ENCODE results near the gene ARFIP1.
A peak's percentile ranks its signal among the peaks of the same experiment; 100 is the strongest.

Gene ARFIP1

DNA sequence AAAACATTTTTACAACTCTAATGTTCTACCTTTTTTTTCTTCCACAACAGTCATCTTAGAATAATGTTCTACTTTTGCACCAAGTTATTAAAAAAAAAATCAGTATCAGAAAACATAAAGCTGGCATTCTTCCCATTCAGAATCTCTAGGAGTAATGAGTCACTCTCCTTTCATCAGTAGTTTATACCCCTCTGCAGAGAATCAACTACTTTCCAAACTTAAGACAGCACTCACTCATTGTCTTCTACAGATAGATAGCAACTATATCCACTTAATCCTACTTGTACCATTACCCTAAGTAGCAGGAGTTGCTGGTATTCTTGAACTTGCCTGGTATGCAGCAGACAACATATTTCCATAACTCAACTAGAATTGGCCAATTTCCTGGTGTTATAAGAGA, 3.4 kb upstream of the ARFIP1 start:
- peaks cover 17% of the 10 kb centered on the region for H3K4me1 Mint-ChIP-seq (ENCODE audit: low read depth)
- peaks cover 3% of the 10 kb centered on the region for H3K27me3 Mint-ChIP-seq
- H3K9me3 Mint-ChIP-seq (ENCODE audit: low read depth): no peaks in the 10 kb centered on the region
- H3K36me3 Mint-ChIP-seq: no peaks in the 10 kb centered on the region
- H3K4me3 Mint-ChIP-seq: no peak overlapping the region
- no peak overlapping the region for H3K27ac Mint-ChIP-seq

DNA sequence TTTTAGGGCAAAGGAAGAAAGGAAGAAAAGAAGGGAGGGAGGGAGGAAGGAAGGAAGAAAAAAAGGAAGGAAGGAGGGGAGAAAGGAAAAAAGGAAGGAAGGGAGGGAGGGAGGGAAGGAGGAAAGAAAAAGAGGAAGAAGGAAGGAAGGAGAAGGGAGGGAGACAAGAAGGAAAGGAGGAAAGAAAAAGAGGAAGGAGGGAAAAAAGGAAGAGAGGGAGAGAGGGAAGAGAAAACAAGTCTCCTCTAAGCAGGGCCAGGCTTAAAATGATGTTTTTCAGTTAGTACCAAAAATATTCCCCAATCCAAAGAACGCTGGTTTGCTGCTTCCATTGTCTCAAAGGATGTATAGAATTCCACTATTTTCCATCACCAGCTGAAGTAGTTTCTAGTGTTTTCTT, 2.3 kb upstream of the ARFIP1 start:
- no peak overlapping the region for H3K27ac Mint-ChIP-seq
- H3K36me3 Mint-ChIP-seq: no peaks in the 10 kb centered on the region
- H3K4me3 Mint-ChIP-seq: no peak overlapping the region
- peaks cover 28% of the 10 kb centered on the region for H3K4me1 Mint-ChIP-seq (ENCODE audit: low read depth)
- H3K27me3 Mint-ChIP-seq: peaks cover 3% of the 10 kb centered on the region
- H3K9me3 Mint-ChIP-seq (ENCODE audit: low read depth): no peaks in the 10 kb centered on the region

DNA sequence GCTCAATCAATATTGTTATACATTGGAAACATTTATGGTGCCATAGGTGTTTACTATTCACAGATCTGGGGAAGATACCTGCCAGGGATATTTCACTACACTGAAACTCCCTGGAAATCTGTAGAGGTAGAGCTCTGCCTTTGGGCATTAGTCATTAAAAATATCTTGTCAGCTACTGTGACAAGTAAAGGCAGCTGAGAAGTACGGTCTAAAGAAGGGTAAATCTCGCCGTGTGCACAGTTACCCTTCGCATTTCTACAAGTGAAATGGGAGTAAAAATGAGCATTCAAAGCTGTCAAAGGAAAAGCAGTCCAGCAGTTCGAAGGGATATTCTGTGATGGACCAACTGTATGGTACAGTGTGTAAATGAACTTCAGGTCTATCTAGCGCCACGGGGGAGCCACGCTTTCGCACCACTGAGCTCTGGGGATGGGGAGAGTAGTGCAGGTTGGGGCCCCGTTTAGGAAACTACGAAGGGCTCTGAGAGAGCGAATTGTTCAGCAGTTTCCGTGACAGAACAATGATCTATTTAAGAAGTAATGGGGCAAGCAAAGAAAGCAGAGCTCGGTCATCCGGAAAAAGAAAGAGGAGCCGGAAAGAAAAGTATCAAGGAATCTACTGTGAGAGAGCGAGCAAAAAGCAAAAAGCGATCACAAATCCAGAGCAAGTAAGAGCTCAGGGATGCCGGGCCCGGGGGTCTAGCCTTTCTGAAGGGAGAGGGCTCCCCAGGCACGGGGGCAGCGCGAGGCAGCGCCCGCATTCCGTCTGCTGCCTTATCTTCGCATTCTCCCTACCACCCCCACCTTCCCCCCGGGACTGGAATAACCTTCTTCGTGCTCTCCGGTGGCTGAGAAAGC, 870 bp upstream of the ARFIP1 start:
- Mint-ChIP-seq H3K4me1 (ENCODE audit: low read depth) (peaks cover 38% of the 10 kb centered on the region), H3K4me3 (peak overlapping the region; percentile 100), H3K27ac (peak overlapping the region; percentile 94), H3K9me3 (ENCODE audit: low read depth) (no peaks in the 10 kb centered on the region), H3K36me3 (no peaks in the 10 kb centered on the region), H3K27me3 (peaks cover 3% of the 10 kb centered on the region)

- Mint-ChIP-seq H3K36me3 (no peaks in the 10 kb centered on the region), H3K27me3 (peaks cover 3% of the 10 kb centered on the region), H3K9me3 (ENCODE audit: low read depth) (no peaks in the 10 kb centered on the region), H3K4me1 (ENCODE audit: low read depth) (peaks cover 42% of the 10 kb centered on the region), H3K4me3 (peak overlapping the region; percentile 100), H3K27ac (peak overlapping the region; percentile 94)
Measured at GRCh38 chr4:152780267-152780778, 569 bp downstream of the ARFIP1 start.

GRCh38 chr4:152784490-152785350, 5.0 kb downstream of the ARFIP1 start:
- peaks cover 2% of the 10 kb centered on the region for H3K36me3 Mint-ChIP-seq
- no peak overlapping the region for H3K4me3 Mint-ChIP-seq
- H3K27ac Mint-ChIP-seq: no peak overlapping the region
- H3K9me3 Mint-ChIP-seq (ENCODE audit: low read depth): no peaks in the 10 kb centered on the region
- H3K4me1 Mint-ChIP-seq (ENCODE audit: low read depth): peaks cover 48% of the 10 kb centered on the region
- H3K27me3 Mint-ChIP-seq: no peaks in the 10 kb centered on the region

DNA sequence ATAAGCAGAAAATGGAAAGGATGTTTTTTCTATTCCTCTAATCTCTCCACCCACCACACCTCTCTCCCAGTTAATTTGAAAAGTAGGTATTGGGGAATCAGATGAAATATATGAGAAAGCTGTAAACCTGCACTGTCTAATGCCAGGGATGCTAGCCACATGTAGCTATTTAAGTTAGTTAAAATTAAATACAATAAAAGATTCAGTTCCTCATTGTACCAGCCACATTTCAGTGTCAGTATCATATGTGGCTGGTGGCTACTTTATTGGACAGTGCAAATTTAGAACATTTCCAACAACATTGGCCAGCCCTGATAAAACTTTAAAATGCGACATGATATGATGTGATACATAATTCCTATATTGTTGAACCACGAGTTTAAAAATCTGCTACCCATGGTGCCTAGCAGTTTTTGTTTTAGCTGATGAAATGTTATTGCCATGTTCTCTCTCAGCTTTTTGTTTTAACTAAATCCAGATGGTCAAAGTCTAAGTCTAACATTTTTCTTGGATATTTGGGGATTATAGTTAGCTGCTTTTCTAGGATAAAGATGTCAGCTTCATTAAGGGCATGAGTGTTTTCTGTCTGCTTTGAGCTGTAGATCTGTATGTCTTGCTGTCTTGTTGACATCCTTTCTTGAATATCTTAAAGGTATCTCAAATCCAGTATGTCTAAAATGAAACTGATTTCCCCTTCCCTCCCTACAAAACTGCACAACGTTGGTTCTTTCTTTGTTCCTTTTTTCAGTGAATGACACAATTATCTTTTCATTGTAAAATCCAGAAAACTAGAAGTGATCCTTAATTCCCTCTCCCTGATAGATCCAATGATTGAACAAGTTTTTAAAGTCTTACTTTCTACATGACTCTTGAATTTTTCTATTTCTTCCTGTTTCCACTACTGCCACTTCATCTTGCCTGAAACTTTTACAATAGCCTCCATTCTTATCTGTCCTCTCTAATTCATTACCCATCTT, 6.2 kb downstream of the ARFIP1 start:
- Mint-ChIP-seq H3K9me3 (ENCODE audit: low read depth) (no peaks in the 10 kb centered on the region), H3K36me3 (peaks cover 2% of the 10 kb centered on the region), H3K27ac (peak overlapping the region; percentile 25), H3K27me3 (no peaks in the 10 kb centered on the region), H3K4me1 (ENCODE audit: low read depth) (peaks cover 44% of the 10 kb centered on the region), H3K4me3 (peak overlapping the region; percentile 60)

DNA sequence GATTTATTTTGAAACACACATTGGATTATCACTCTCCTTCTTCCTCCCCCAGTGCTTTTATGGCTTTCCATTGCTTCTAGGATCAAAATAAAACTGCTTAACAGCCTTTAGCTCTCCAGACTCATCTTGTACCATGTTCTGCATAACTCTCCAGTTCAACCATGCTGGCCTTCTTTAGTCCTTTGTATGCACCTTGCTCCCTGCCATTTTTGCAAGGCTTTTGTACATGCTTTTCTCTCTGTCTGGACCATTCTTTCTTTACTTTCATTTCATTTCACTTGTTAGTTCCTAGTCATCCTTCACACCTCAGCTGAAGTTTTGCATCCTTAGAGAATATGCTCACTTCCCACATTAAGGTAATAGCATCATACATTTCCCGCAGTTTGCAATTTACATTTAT, 6.9 kb downstream of the ARFIP1 start:
- Mint-ChIP-seq H3K4me1 (ENCODE audit: low read depth) (peaks cover 41% of the 10 kb centered on the region), H3K4me3 (peak overlapping the region; percentile 60), H3K9me3 (ENCODE audit: low read depth) (no peaks in the 10 kb centered on the region), H3K27me3 (no peaks in the 10 kb centered on the region), H3K27ac (peak overlapping the region; percentile 36), H3K36me3 (peaks cover 2% of the 10 kb centered on the region)

- no peaks in the 10 kb centered on the region for H3K27me3 Mint-ChIP-seq
- H3K27ac Mint-ChIP-seq: no peak overlapping the region
- H3K4me1 Mint-ChIP-seq (ENCODE audit: low read depth): peaks cover 15% of the 10 kb centered on the region
- no peak overlapping the region for H3K4me3 Mint-ChIP-seq
- no peaks in the 10 kb centered on the region for H3K9me3 Mint-ChIP-seq (ENCODE audit: low read depth)
- peaks cover 15% of the 10 kb centered on the region for H3K36me3 Mint-ChIP-seq
Measured at GRCh38 chr4:152795891-152796290, 16.1 kb downstream of the ARFIP1 start.

GRCh38 chr4:152803541-152803940, 23.8 kb downstream of the ARFIP1 start:
- Mint-ChIP-seq H3K4me3 (no peak overlapping the region), H3K27me3 (no peaks in the 10 kb centered on the region), H3K36me3 (peaks cover 6% of the 10 kb centered on the region), H3K9me3 (ENCODE audit: low read depth) (no peaks in the 10 kb centered on the region), H3K4me1 (ENCODE audit: low read depth) (peaks cover 24% of the 10 kb centered on the region), H3K27ac (no peak overlapping the region)

GRCh38 chr4:152805071-152805650, 25.4 kb downstream of the ARFIP1 start:
- H3K27ac Mint-ChIP-seq: no peak overlapping the region
- H3K9me3 Mint-ChIP-seq (ENCODE audit: low read depth): no peaks in the 10 kb centered on the region
- no peak overlapping the region for H3K4me3 Mint-ChIP-seq
- H3K27me3 Mint-ChIP-seq: no peaks in the 10 kb centered on the region
- H3K36me3 Mint-ChIP-seq: peaks cover 6% of the 10 kb centered on the region
- peaks cover 25% of the 10 kb centered on the region for H3K4me1 Mint-ChIP-seq (ENCODE audit: low read depth)

- Mint-ChIP-seq H3K9me3 (ENCODE audit: low read depth) (no peaks in the 10 kb centered on the region), H3K27me3 (no peaks in the 10 kb centered on the region), H3K4me1 (ENCODE audit: low read depth) (peaks cover 25% of the 10 kb centered on the region), H3K36me3 (peaks cover 10% of the 10 kb centered on the region), H3K27ac (no peak overlapping the region), H3K4me3 (no peak overlapping the region)
Measured at GRCh38 chr4:152805818-152806217, 26.1 kb downstream of the ARFIP1 start.

- Mint-ChIP-seq H3K9me3 (ENCODE audit: low read depth) (peaks cover 5% of the 10 kb centered on the region), H3K4me3 (no peak overlapping the region), H3K4me1 (ENCODE audit: low read depth) (peaks cover 22% of the 10 kb centered on the region), H3K27ac (no peak overlapping the region), H3K36me3 (peaks cover 16% of the 10 kb centered on the region), H3K27me3 (no peaks in the 10 kb centered on the region)
Measured at GRCh38 chr4:152806501-152807125, 26.9 kb downstream of the ARFIP1 start.

- Mint-ChIP-seq H3K4me1 (ENCODE audit: low read depth) (peaks cover 22% of the 10 kb centered on the region), H3K4me3 (peak overlapping the region; percentile 27)
Measured at GRCh38 chr4:152807294-152807829, 27.6 kb downstream of the ARFIP1 start.

More at GRCh38 chr4:152807294-152807829, 27.6 kb downstream of the ARFIP1 start:
- Mint-ChIP-seq H3K36me3 (peaks cover 21% of the 10 kb centered on the region), H3K27ac (no peak overlapping the region), H3K9me3 (ENCODE audit: low read depth) (peaks cover 6% of the 10 kb centered on the region), H3K27me3 (no peaks in the 10 kb centered on the region)

Data from activated naive CD8-positive, alpha-beta T cell (primary cell).